Suprapubic skin (tissue), 4 donors: Measurements from ENCODE around the gene PRKRA. TPM values are rescaled to one million over a fixed set of nuclear protein-coding genes. Genes with fewer than 3 reads are reported as not detected.
"Not testable (repeated sequence)": the region's sequence is repeated elsewhere in the genome, so short reads cannot be mapped to it uniquely, and the experiment has no call there.

Experiments
- DNase-seq, 2 donors: peaks; one replicate each; pipeline ENCODE4 v3.0.0-alpha.2; 2019; ENCODE audit warnings: low spot score in 2 of 2
- H3K27ac ChIP-seq: fragments of 200-600 bp; sonication (generic); one replicate; pipeline ENCODE4 v1.5.1; 2019
- H3K27me3 ChIP-seq: fragments of 200-600 bp; sonication (generic); one replicate; pipeline ENCODE4 v1.5.1; 2019
- H3K36me3 ChIP-seq: fragments of 200-600 bp; sonication (generic); one replicate; pipeline ENCODE4 v1.5.1; 2019
- H3K4me1 ChIP-seq: fragments of 200-600 bp; sonication (generic); one replicate; pipeline ENCODE4 v1.5.1; 2019
- H3K4me3 ChIP-seq: fragments of 200-600 bp; sonication (generic); one replicate; pipeline ENCODE4 v1.5.1; 2019; ENCODE audit warnings: mild to moderate bottlenecking
- H3K9me3 ChIP-seq: fragments of 200-600 bp; sonication (generic); one replicate; pipeline ENCODE4 v1.5.1; 2019
- EP300 ChIP-seq: sonication (generic); formaldehyde crosslinking; IDR thresholded peaks from one replicate; pipeline ENCODE4 v1.6.1; 2017; ENCODE audit warnings: antibody characterized with exemption
- POLR2A ChIP-seq, 2 donors: fragments of 450-650 bp; IDR thresholded peaks; one replicate each; pipeline ENCODE4 v1.6.1; 2017; ENCODE audit warnings: antibody characterized with exemption in 2 of 2, mild to moderate bottlenecking in 2 of 2, moderate library complexity in 2 of 2
- POLR2AphosphoS5 ChIP-seq, 3 donors: sonication (generic); formaldehyde crosslinking; IDR thresholded peaks; one replicate each; pipeline ENCODE4 v1.6.1; 2017; ENCODE audit warnings: antibody characterized with exemption in 3 of 3
- WGBS: methylation state at CpG from one replicate; pipeline ENCODE4 v1.1.5; 2018; 5-methylcytosine and 5-hydroxymethylcytosine counted together
- total RNA-seq, 4 donors: library from RNA; depleted of rRNA; stranded (reverse); fragments of >200 nt; gene quantifications; one replicate each; pipeline ENCODE4 v1.1.0, GENCODE V29; 2016
- TF ChIP-seq, protein P1 (sequence below), 2 donors: fragments of 200-600 bp in 1 of 2; fragments of 450-650 bp in 1 of 2; sonication (generic) in 1 of 2; IDR thresholded peaks; one replicate each; pipeline ENCODE4 v1.5.1; 2016 to 2019; ENCODE audit warnings: antibody characterized with exemption in 2 of 2, mild to moderate bottlenecking in 1 of 2, moderate library complexity in 1 of 2

PRKRA gene
- total RNA-seq, 4 donors from 2014 or later, result 48.7 to 83.2 (median 56.8) TPM

GRCh38 chr2:178414266-178415247, 36.4 kb downstream of the PRKRA start:
- peak; percentile 91 to 94 for DNase-seq
- Histone ChIP-seq H3K27me3 (no peaks in the 10 kb centered on the region), H3K27ac (peak overlapping the region; percentile 94), H3K4me1 (peaks cover 21% of the 10 kb centered on the region), H3K36me3 (no peaks in the 10 kb centered on the region), H3K9me3 (no peaks in the 10 kb centered on the region), H3K4me3 (peak overlapping the region; percentile 80)
- TF ChIP-seq, protein P1, sequence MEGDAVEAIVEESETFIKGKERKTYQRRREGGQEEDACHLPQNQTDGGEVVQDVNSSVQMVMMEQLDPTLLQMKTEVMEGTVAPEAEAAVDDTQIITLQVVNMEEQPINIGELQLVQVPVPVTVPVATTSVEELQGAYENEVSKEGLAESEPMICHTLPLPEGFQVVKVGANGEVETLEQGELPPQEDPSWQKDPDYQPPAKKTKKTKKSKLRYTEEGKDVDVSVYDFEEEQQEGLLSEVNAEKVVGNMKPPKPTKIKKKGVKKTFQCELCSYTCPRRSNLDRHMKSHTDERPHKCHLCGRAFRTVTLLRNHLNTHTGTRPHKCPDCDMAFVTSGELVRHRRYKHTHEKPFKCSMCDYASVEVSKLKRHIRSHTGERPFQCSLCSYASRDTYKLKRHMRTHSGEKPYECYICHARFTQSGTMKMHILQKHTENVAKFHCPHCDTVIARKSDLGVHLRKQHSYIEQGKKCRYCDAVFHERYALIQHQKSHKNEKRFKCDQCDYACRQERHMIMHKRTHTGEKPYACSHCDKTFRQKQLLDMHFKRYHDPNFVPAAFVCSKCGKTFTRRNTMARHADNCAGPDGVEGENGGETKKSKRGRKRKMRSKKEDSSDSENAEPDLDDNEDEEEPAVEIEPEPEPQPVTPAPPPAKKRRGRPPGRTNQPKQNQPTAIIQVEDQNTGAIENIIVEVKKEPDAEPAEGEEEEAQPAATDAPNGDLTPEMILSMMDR (IDR thresholded peaks at IDR 0.05), result peak; percentile 46 to 88
- no peak for TF ChIP-seq POLR2AphosphoS5 (IDR thresholded peaks at IDR 0.05)
- TF ChIP-seq EP300, result no peak
- WGBS, result 9% methylated on average over 21 of the region's 21 CpGs

DNA sequence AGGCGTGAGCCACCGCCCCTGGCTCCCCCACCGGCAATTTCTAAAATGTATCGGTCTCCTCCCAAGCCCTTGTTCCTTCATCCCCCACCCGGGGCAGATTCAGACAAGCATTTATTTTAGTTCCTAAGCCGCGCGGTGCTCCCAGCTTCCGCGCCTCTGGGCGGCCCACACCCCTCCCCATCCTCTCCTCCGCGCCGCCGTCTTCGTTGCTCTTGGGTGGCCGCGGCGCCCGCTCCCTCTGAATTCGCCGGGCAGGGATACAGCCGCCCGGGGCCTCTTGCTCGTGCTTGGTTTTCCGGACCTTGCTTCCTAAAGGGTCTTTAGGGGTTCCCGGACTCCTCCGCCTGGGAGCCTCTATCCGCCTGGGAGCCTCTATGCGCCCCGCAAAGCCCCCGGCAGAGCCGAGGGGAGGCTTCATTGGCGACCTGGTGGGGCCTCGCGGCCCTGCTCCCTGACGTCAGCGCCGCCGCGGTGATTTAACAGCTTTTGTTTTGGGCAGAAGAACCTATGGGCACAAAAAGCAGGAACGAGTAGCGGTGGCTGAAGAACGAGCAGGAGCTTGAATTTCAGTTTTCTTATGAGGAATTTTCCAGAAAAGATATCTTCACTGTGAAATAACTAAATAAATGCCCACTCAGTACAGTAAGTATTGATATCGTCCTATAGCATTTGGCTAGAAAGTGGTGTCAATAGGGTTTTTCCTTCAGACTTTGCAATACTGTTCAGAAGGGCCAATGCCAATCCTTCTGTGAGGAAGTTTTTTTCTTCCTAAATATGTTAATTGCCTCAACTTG, 37.3 kb downstream of the PRKRA start:
- Histone ChIP-seq H3K4me1 (peaks cover 21% of the 10 kb centered on the region), H3K36me3 (no peaks in the 10 kb centered on the region), H3K9me3 (no peaks in the 10 kb centered on the region), H3K27ac (peak overlapping the region; percentile 94), H3K27me3 (no peaks in the 10 kb centered on the region), H3K4me3 (peak overlapping the region; percentile 80)
- DNase-seq, result peak; percentile 80 to 87
- under 1% methylated on average over 45 of the region's 45 CpGs for WGBS
- no peak for TF ChIP-seq POLR2A (IDR thresholded peaks at IDR 0.05)
- TF ChIP-seq, protein P1 (IDR thresholded peaks at IDR 0.05), result no peak
- no peak for TF ChIP-seq POLR2AphosphoS5 (IDR thresholded peaks at IDR 0.05)
- no peak for TF ChIP-seq EP300

DNA sequence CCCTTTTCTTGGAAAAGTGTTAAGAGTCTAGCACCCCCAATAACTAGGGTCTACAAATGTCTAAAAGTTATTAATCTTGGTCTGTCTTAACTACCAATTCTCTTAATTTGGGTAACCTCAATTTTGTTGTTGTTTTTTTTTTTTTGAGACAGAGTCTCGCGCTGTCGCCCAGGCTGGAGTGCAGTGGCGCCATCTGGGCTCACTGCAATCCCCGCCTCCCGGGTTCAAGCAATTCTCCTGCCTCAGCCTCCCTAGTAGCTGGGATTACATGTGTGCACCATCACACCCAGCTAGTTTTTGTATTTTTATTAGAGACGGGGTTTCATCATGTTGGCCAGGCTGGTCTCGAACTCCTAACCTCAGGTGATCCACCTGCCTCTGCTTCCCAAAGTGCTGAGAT, 38.5 kb downstream of the PRKRA start:
- 94% methylated on average over 8 of the region's 8 CpGs for WGBS
- not testable (repeated sequence) for H3K36me3 ChIP-seq, H3K27ac ChIP-seq, DNase-seq, H3K4me3 ChIP-seq, H3K9me3 ChIP-seq, H3K27me3 ChIP-seq
- H3K4me1 ChIP-seq, result peaks cover 17% of the 10 kb centered on the region

DNA sequence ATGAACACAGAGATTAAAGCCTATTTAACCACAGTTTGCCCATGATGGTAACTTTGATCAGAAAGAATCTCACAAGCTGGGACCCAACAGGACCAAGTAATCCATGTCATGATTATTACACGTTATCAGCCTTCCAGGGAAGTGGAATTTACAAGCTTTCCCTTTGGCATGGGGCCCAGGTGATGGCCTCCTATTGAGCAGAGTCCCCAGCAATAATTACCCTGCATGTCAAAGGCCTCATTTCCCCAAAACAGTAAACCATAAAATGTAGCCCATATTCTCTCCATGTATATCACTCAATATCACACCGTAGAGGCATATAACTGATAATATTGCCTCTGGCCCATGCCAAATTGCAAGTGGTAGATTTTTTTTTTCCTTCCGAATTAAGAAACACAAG, 38.9 kb downstream of the PRKRA start:
- no peak overlapping the region for H3K27ac ChIP-seq
- H3K9me3 ChIP-seq, result no peaks in the 10 kb centered on the region
- H3K4me3 ChIP-seq, result no peak overlapping the region
- TF ChIP-seq POLR2AphosphoS5 (IDR thresholded peaks at IDR 0.05) (no peak), EP300 (no peak), POLR2A (IDR thresholded peaks at IDR 0.05) (no peak)
- TF ChIP-seq, protein P1 (IDR thresholded peaks at IDR 0.05), result no peak
- peaks cover 17% of the 10 kb centered on the region for H3K4me1 ChIP-seq
- WGBS, result 82% methylated on average over 3 of the region's 3 CpGs
- DNase-seq, result no peak
- H3K27me3 ChIP-seq, result no peaks in the 10 kb centered on the region
- H3K36me3 ChIP-seq, result no peaks in the 10 kb centered on the region

GRCh38 chr2:178409261-178409660, 41.7 kb downstream of the PRKRA start:
- Histone ChIP-seq H3K27me3 (no peaks in the 10 kb centered on the region), H3K27ac (no peak overlapping the region), H3K36me3 (no peaks in the 10 kb centered on the region), H3K4me3 (no peak overlapping the region), H3K9me3 (no peaks in the 10 kb centered on the region), H3K4me1 (peaks cover 8% of the 10 kb centered on the region)
- TF ChIP-seq POLR2AphosphoS5 (IDR thresholded peaks at IDR 0.05), result no peak
- no peak for TF ChIP-seq EP300
- no peak for TF ChIP-seq POLR2A (IDR thresholded peaks at IDR 0.05)
- TF ChIP-seq, protein P1 (IDR thresholded peaks at IDR 0.05), result no peak
- 63% methylated on average over 5 of the region's 5 CpGs for WGBS
- DNase-seq, result no peak
